Measurements from ENCODE around the gene RNF182.

GRCh38 chr6:14010275-14010674 lies 85.5 kb downstream of the RNF182 start:
- no peak for TF ChIP-seq CTCF (IDR thresholded peaks at IDR 0.05; ENCODE audit: low read depth, low read length)
- TF ChIP-seq EZH2phosphoT487 (IDR thresholded peaks at IDR 0.05; ENCODE audit: low read depth), result no peak

Measured in OCI-LY3 (cell line).